ENCODE measurements around the gene PM20D1. TPM values are rescaled to one million over a fixed set of nuclear protein-coding genes. Genes with fewer than 3 reads are reported as not detected.

The PM20D1 gene
- total RNA-seq, 2 donors from 2014 or later: 0.14 TPM; not detected in 1

- DNase-seq (ENCODE audit: low spot score) (no peak), ATAC-seq (ENCODE audit: insufficient number of reproducible peaks, low FRiP score, low read depth) (no peak)
- Histone ChIP-seq H3K4me1 (ENCODE audit: control insufficient read depth in 1 of 2, low read depth in 2 of 2) (no peaks in the 10 kb centered on the region), H3K36me3 (peaks cover 71% of the 10 kb centered on the region), H3K27me3 (replicated peaks; ENCODE audit: insufficient read depth) (no peaks in the 10 kb centered on the region), H3K4me3 (no peak overlapping the region), H3K27ac (no peak overlapping the region), H3K9me3 (no peaks in the 10 kb centered on the region)
- no peak for TF ChIP-seq CTCF (IDR thresholded peaks at IDR 0.05)
Observed at GRCh38 chr1:205794011-205794730, 55.8 kb downstream of the PM20D1 start.

GRCh38 chr1:205792961-205793673, 56.8 kb downstream of the PM20D1 start:
- no peaks in the 10 kb centered on the region for H3K9me3 ChIP-seq
- H3K4me1 ChIP-seq (ENCODE audit: control insufficient read depth in 1 of 2, low read depth in 2 of 2): no peaks in the 10 kb centered on the region
- H3K27ac ChIP-seq: no peak overlapping the region
- DNase-seq (ENCODE audit: low spot score): no peak
- H3K27me3 ChIP-seq (replicated peaks; ENCODE audit: insufficient read depth): no peaks in the 10 kb centered on the region
- H3K4me3 ChIP-seq: no peak overlapping the region
- TF ChIP-seq CTCF (IDR thresholded peaks at IDR 0.05): no peak
- peaks cover 60% of the 10 kb centered on the region for H3K36me3 ChIP-seq
- no peak for ATAC-seq (ENCODE audit: insufficient number of reproducible peaks, low FRiP score, low read depth)

DNA sequence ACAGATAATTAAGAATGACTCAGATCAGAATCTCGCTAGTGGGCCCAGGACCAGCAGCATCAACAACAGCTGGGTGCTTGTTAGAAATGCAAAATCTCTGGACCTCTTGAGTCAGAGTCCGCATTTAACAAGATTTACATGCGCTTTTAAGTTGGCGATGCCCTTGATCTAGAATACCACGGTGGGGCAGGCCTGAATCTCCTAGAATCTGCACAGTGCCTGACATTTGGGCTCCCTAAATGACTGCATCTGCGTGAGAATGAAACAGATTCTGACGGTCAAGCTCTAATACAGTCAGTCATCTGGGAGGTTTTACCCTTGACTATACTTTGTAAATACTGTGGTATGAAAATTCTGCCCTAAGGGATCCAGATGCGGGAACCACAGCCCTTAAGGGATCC, 57.5 kb downstream of the PM20D1 start:
- Histone ChIP-seq H3K36me3 (peaks cover 55% of the 10 kb centered on the region), H3K4me3 (no peak overlapping the region), H3K27me3 (replicated peaks; ENCODE audit: insufficient read depth) (no peaks in the 10 kb centered on the region), H3K27ac (no peak overlapping the region), H3K9me3 (no peaks in the 10 kb centered on the region), H3K4me1 (ENCODE audit: control insufficient read depth in 1 of 2, low read depth in 2 of 2) (no peaks in the 10 kb centered on the region)
- no peak for DNase-seq (ENCODE audit: low spot score)
- TF ChIP-seq CTCF (IDR thresholded peaks at IDR 0.05): no peak
- no peak for ATAC-seq (ENCODE audit: insufficient number of reproducible peaks, low FRiP score, low read depth)

DNA sequence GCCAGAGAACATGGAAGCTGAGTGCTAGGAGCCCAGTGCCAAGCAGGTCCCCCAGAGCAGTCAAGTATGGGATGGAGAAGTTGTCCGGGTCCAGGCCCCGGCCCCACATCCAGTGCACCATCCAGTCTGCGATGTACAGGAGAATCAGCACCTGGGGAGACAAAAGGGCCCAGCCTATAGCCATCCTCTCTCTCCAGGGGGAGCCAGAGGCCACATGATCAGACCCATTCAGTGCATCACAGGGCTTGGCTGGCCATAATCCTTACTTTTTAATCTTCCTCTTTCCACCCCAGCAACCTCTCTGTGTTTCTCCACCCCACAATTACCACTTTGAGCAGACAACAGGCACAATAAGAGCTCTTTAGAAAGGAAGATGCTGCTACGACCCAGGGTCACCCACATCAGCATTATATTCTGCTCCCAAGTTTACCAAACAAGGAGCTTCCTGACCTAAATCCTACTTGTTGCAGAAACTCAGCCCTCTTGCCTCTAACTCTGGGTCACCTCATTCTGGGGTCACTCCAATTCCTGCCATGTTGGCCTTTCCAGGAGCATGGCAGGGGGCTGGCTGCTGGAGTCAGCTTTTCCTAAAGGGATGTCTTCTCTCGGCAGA, 58.3 kb downstream of the PM20D1 start:
- Histone ChIP-seq H3K27me3 (replicated peaks; ENCODE audit: insufficient read depth) (no peaks in the 10 kb centered on the region), H3K4me1 (ENCODE audit: control insufficient read depth in 1 of 2, low read depth in 2 of 2) (no peaks in the 10 kb centered on the region), H3K9me3 (no peaks in the 10 kb centered on the region), H3K4me3 (no peak overlapping the region), H3K27ac (no peak overlapping the region), H3K36me3 (peaks cover 47% of the 10 kb centered on the region)
- DNase-seq (ENCODE audit: low spot score): no peak
- peak; percentile 70 for TF ChIP-seq CTCF (IDR thresholded peaks at IDR 0.05)
- ATAC-seq (ENCODE audit: insufficient number of reproducible peaks, low FRiP score, low read depth): no peak

- peaks cover 3 to 25% of the 10 kb centered on the region in 2 donors for H3K4me1 ChIP-seq (ENCODE audit: control insufficient read depth in 1 of 2, low read depth in 2 of 2)
- no peak overlapping the region for H3K4me3 ChIP-seq
- DNase-seq (ENCODE audit: low spot score) (no peak), ATAC-seq (ENCODE audit: insufficient number of reproducible peaks, low FRiP score, low read depth) (no peak)
- no peaks in the 10 kb centered on the region for H3K27me3 ChIP-seq (replicated peaks; ENCODE audit: insufficient read depth)
- no peak for TF ChIP-seq CTCF (IDR thresholded peaks at IDR 0.05)
- no peak overlapping the region for H3K27ac ChIP-seq
- peaks cover 15% of the 10 kb centered on the region for H3K36me3 ChIP-seq
- no peaks in the 10 kb centered on the region for H3K9me3 ChIP-seq
Observed at GRCh38 chr1:205787287-205787916, 62.5 kb downstream of the PM20D1 start.

Measured in thoracic aorta (tissue), 2 donors.